Measurements from ENCODE around the gene PROZ. TPM values are rescaled to one million over a fixed set of nuclear protein-coding genes. Genes with fewer than 3 reads are reported as not detected.

Gene PROZ
- total RNA-seq, 1 experiment from 2014 or later, result not detected

- H3K27me3 ChIP-seq (ENCODE audit: low read length), result no peaks in the 10 kb centered on the region
- TF ChIP-seq EZH2phosphoT487 (IDR thresholded peaks at IDR 0.05; ENCODE audit: borderline replicate concordance, low read length) (no peak), EZH2 (IDR thresholded peaks at IDR 0.05; ENCODE audit: low read length, unreplicated experiment) (no peak), CTCF (conservative IDR thresholded peaks at IDR 0.05; ENCODE audit: low read depth, low read length) (no peak)
- no peaks in the 10 kb centered on the region for H4K20me1 ChIP-seq (ENCODE audit: low read length)
- no TSS peak for BruUV-seq (replicated peaks)
- H3K79me2 ChIP-seq (ENCODE audit: low read length), result no peaks in the 10 kb centered on the region
- no peak overlapping the region for H3K4me3 ChIP-seq (ENCODE audit: low read length)
- no peak for ATAC-seq
- H3K27ac ChIP-seq (ENCODE audit: low read length), result no peak overlapping the region
- ChIA-PET CTCF (no interaction called here), POLR2A (ENCODE audit: unreplicated experiment) (no interaction called here)
- no peaks in the 10 kb centered on the region for H3K9me2 ChIP-seq (replicated peaks; ENCODE audit: low read length)
- H3K9me3 ChIP-seq (ENCODE audit: low read length), result no peaks in the 10 kb centered on the region
- no peak overlapping the region for H3K9ac ChIP-seq (ENCODE audit: low read length)
- no peaks in the 10 kb centered on the region for H3K36me3 ChIP-seq (ENCODE audit: low read depth, low read length)
- no peak overlapping the region for H3K4me2 ChIP-seq (ENCODE audit: low read length)
- peaks cover 4% of the 10 kb centered on the region; the same call in 1 of the 2 replicates for H3K4me1 ChIP-seq (ENCODE audit: insufficient read depth, low read length)
- H3F3A ChIP-seq (ENCODE audit: low read length, unreplicated experiment), result no peaks in the 10 kb centered on the region
- no peak for DNase-seq
- H2AFZ ChIP-seq (ENCODE audit: low read length), result no peak overlapping the region
- intact Hi-C loops (cut with micrococcal nuclease), result no loop called here
Observed at GRCh38 chr13:113158946-113159345, 498 bp downstream of the PROZ start.

GRCh38 chr13:113159701-113160100 lies 1.3 kb downstream of the PROZ start:
- Histone ChIP-seq H3K4me1 (ENCODE audit: insufficient read depth, low read length) (no peaks in the 10 kb centered on the region), H3K4me3 (ENCODE audit: low read length) (no peak overlapping the region), H3K9me3 (ENCODE audit: low read length) (no peaks in the 10 kb centered on the region), H4K20me1 (ENCODE audit: low read length) (no peaks in the 10 kb centered on the region), H2AFZ (ENCODE audit: low read length) (no peak overlapping the region), H3K27me3 (ENCODE audit: low read length) (no peaks in the 10 kb centered on the region), H3K36me3 (ENCODE audit: low read depth, low read length) (no peaks in the 10 kb centered on the region), H3F3A (ENCODE audit: low read length, unreplicated experiment) (no peaks in the 10 kb centered on the region), H3K4me2 (ENCODE audit: low read length) (no peak overlapping the region), H3K27ac (ENCODE audit: low read length) (no peak overlapping the region), H3K9me2 (replicated peaks; ENCODE audit: low read length) (no peaks in the 10 kb centered on the region), H3K79me2 (ENCODE audit: low read length) (no peaks in the 10 kb centered on the region), H3K9ac (ENCODE audit: low read length) (no peak overlapping the region)
- intact Hi-C loops (cut with micrococcal nuclease), result no loop called here
- BruUV-seq (replicated peaks), result no TSS peak
- ChIA-PET CTCF (no interaction called here), POLR2A (ENCODE audit: unreplicated experiment) (no interaction called here)
- DNase-seq, result no peak
- TF ChIP-seq EZH2phosphoT487 (IDR thresholded peaks at IDR 0.05; ENCODE audit: borderline replicate concordance, low read length), result no peak
- TF ChIP-seq CTCF (conservative IDR thresholded peaks at IDR 0.05; ENCODE audit: low read depth, low read length), result no peak
- no peak for TF ChIP-seq EZH2 (IDR thresholded peaks at IDR 0.05; ENCODE audit: low read length, unreplicated experiment)
- ATAC-seq, result no peak

- H3K36me3 ChIP-seq (ENCODE audit: low read depth, low read length), result no peaks in the 10 kb centered on the region
- ChIA-PET POLR2A (ENCODE audit: unreplicated experiment) (no interaction called here), CTCF (no interaction called here)
- no TSS peak for BruUV-seq (replicated peaks)
- no peak overlapping the region for H2AFZ ChIP-seq (ENCODE audit: low read length)
- ATAC-seq (no peak), DNase-seq (no peak)
- H3K9ac ChIP-seq (ENCODE audit: low read length), result no peak overlapping the region
- H3K9me2 ChIP-seq (replicated peaks; ENCODE audit: low read length), result no peaks in the 10 kb centered on the region
- intact Hi-C loops (cut with micrococcal nuclease), result no loop called here
- H3K4me1 ChIP-seq (ENCODE audit: insufficient read depth, low read length), result no peaks in the 10 kb centered on the region
- no peaks in the 10 kb centered on the region for H3K9me3 ChIP-seq (ENCODE audit: low read length)
- H3F3A ChIP-seq (ENCODE audit: low read length, unreplicated experiment), result no peaks in the 10 kb centered on the region
- H3K79me2 ChIP-seq (ENCODE audit: low read length), result no peaks in the 10 kb centered on the region
- no peak overlapping the region for H3K4me3 ChIP-seq (ENCODE audit: low read length)
- no peak overlapping the region for H3K27ac ChIP-seq (ENCODE audit: low read length)
- TF ChIP-seq EZH2phosphoT487 (IDR thresholded peaks at IDR 0.05; ENCODE audit: borderline replicate concordance, low read length) (no peak), CTCF (conservative IDR thresholded peaks at IDR 0.05; ENCODE audit: low read depth, low read length) (no peak), EZH2 (IDR thresholded peaks at IDR 0.05; ENCODE audit: low read length, unreplicated experiment) (no peak)
- no peak overlapping the region for H3K4me2 ChIP-seq (ENCODE audit: low read length)
- no peaks in the 10 kb centered on the region for H4K20me1 ChIP-seq (ENCODE audit: low read length)
- H3K27me3 ChIP-seq (ENCODE audit: low read length), result no peaks in the 10 kb centered on the region
Observed at GRCh38 chr13:113160983-113161382, 2.5 kb downstream of the PROZ start.

Measured in PC-3 (cell line).